Fibroblast of lung (primary cell): ENCODE results near the gene KDM2A.

ENCODE experiments used
- CTCF ChIP-seq, 2 donors: IDR thresholded peaks in 1 of 2; conservative IDR thresholded peaks in 1 of 2; 1 replicate in 1 of 2; 2 replicates in 1 of 2; pipeline ENCODE4 v1.5.1; 2011 to 2012; ENCODE audit warnings: low read length in 2 of 2, control low read depth in 1 of 2, inconsistent platforms in 1 of 2, low read depth in 1 of 2, mild to moderate bottlenecking in 1 of 2
- EZH2 ChIP-seq: IDR thresholded peaks from 2 replicates; pipeline ENCODE4 v1.5.1; 2012; ENCODE audit warnings: low read length, control low read depth, mild to moderate bottlenecking; ENCODE audit errors: missing control alignments

DNA sequence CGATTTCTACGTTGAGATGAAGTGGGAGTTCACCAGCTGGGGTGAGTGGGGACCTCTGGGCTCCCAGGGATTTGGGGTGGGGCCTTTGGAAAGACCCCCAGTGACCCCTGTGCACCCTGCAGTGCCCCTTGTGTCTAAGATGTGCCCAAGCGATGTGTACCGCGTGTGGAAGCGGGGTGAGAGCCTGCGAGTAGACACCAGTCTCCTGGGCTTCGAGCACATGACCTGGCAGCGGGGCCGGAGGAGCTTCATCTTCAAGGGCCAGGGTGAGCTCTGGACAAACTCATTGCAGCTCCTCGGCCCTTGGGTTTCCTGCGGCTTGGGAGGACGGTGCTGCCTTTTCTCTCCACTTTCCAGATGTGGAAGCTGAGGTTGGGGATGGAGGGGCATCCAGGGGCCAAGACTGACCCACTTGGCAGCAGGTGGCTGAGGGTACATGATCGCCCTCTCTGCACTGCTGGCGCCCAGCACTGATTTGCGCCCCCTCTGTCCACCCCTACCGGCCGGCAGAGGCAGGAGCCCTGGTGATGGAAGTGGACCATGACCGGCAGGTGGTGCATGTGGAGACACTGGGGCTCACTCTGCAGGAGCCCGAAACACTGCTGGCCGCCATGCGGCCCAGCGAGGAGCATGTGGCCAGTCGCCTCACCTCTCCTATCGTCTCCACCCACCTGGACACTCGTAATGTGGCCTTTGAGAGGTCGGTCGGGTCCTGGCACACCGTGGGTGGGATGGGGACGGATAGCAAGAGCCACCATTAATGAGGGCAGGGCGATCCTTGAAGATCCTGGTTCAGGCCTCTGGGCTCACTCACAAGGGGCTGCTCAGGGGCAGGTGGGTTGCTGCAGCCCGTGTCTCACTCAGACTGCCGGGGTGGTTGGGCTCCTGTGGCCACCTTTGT lies 172.7 kb downstream of the KDM2A start:
- no peak for TF ChIP-seq CTCF (conservative IDR thresholded peaks at IDR 0.05 in 1 of 2, IDR thresholded peaks at IDR 0.05 in 1 of 2; ENCODE audit: low read depth in 1 of 2, low read length in 2 of 2)
- no peak for TF ChIP-seq EZH2
